IPS-11a (cell line): ENCODE data around the gene RTKN.

Experiments
- H3K4me3 ChIP-seq: one replicate; pipeline ENCODE4 v1.5.1; 2013; ENCODE audit warnings: low read depth, low read length, control low read depth

RTKN gene

DNA sequence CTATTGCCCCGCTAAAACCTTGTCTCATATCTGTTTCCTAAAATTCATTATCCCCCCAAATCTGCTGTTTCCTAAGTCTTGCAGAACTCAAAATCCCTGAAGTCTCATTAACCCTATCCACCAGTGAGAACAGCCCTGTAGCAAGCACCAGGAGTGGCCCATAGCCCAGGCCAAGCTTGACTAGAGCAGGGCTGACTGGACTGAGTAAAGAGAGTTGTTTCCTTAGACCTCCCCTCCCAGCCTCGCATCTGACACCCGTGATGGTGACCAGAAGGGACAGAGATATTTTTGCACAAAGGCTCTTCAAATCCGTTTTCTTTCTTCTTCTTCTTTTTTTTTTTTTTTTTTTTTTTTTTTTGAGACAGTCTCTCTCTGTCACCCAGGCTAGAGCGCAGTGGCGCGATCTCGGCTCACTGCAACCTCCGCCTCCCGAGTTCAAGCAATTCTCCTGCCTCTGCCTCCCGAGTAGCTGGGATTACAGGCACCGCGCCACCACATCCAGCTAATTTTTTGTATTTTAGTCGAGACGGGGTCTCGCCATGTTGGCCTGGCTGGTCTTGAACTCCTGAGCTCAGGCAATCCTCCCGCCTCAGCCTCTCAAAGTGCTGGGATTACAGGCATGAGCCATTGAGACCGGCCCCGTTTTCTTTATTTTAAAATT lies 21.2 kb downstream of the RTKN start:
- H3K4me3 ChIP-seq = peak overlapping the region; percentile 47

GRCh38 chr2:74420006-74420405 lies 21.7 kb downstream of the RTKN start:
- H3K4me3 ChIP-seq = no peak overlapping the region

DNA sequence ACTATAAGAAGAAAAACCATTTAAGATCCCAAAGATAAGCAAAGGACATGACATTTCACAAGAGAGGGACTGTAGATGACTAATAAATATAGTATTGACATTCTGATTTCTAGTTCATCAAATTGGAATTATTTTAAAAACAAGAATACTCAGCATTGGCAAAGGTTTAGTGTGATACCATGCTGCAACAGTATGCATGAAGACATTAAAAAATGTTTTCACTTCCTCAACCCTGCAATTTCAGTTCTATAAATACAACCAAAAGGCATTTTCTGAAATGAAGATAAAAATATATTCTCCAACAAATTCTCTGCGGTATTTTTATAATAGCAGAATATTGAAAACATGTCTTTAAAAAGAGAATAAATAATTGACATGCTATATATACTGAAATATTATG lies 22.4 kb downstream of the RTKN start:
- H3K4me3 ChIP-seq = no peak overlapping the region

GRCh38 chr2:74418312-74418711 lies 23.4 kb downstream of the RTKN start:
- H3K4me3 ChIP-seq = no peak overlapping the region

DNA sequence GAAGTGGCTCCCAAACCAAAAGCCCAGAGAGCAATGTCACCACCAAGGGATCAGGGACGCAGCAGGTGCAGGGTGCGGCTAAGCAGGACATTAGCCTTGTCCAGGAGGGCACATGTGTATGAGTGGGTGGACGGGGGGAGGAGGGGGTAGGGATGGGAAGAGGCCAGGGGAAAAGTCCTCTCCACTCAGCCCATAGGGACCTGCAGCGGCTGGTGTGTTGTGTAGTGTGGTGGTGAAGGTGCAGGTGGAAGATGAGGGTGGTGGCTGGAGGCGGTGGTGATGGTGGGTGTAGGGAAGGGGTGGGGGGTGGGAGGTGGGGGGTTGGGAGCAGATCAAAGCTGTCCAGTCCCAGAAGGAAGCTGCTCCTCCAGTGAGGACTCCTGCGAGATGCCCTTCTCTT lies 24.0 kb downstream of the RTKN start:
- no peak overlapping the region for H3K4me3 ChIP-seq

DNA sequence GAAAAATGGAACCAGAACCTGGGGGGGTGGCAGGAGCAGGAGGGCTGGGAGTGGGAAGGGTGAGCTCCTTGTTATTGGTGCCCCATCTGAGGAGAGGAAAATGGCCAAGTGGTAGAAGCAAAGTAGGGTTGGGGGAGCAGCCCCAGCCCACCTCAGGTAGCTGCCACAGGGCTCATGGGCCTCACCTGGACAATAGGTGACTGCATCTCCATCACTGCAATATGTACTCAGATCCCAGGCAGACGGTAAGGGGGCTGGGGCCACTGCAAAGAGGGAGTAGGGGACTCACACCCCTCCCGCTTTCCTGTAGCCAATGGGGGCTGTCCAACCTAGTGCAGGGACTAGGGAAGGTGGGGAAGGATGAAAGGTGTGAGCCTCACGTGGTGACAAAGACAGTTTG lies 24.5 kb downstream of the RTKN start:
- H3K4me3 ChIP-seq = no peak overlapping the region

DNA sequence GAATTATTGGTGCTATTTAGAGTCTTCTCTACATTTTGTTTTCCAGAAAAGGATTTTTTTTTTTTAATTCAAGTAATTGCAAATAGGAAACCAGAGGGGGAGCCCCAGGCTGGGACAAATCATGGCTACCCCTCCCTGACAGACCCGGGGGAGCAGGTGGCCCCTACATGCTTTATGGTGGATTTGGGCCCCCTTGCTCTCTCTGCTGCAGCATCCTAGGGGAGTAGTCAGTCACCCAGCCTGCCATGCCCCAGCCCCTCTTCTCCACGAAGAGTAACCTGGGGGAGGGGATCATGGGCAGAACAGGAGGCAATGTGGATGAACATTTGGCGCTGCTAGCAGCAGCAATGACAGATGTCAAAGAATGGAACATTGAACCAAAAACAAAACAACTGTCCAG lies 25.0 kb downstream of the RTKN start:
- H3K4me3 ChIP-seq = no peak overlapping the region

GRCh38 chr2:74415762-74416395 lies 25.9 kb downstream of the RTKN start:
- no peak overlapping the region for H3K4me3 ChIP-seq

GRCh38 chr2:74414881-74415761 lies 26.6 kb downstream of the RTKN start:
- H3K4me3 ChIP-seq = no peak overlapping the region

- no peak overlapping the region for H3K4me3 ChIP-seq
These were observed 27.3 kb downstream of the RTKN start for GRCh38 chr2:74414441-74414840.

DNA sequence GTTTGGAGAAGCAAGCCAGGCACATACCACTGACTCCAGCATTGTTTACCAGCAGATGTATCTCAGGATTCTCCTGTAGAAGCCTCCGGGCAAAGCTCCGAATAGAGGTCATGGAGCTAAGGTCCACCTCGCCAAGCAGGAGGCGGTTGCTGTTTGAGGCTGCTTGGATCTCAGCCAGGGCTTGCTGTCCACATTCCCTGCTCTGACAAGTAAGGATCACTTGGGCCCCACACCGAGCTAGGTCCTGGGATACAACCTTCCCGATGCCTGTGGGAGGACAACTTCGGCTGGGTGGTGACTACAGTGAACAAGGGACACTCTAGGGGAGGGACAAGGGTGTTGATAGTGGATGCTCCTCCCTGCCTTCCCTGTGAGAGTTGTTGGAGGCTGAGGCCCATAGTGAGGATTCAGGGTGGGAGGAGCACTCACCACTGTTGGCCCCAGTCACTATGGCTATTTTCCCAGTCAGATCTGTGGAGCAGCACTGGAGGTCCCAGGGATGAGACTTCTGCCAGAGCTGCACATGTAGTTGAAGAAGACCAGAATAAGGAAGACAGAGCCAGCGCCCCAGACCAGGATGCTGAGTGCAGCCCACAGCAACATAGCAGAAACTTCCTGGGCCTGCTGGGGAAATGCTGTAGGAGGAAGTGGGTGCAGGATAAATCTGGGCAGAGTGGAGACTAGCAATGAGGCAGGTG lies 28.6 kb downstream of the RTKN start:
- H3K4me3 ChIP-seq = no peak overlapping the region

- no peak overlapping the region for H3K4me3 ChIP-seq
These were observed 34.1 kb downstream of the RTKN start for GRCh38 chr2:74407682-74408081.

GRCh38 chr2:74406035-74406434 lies 35.7 kb downstream of the RTKN start:
- H3K4me3 ChIP-seq = no peak overlapping the region

DNA sequence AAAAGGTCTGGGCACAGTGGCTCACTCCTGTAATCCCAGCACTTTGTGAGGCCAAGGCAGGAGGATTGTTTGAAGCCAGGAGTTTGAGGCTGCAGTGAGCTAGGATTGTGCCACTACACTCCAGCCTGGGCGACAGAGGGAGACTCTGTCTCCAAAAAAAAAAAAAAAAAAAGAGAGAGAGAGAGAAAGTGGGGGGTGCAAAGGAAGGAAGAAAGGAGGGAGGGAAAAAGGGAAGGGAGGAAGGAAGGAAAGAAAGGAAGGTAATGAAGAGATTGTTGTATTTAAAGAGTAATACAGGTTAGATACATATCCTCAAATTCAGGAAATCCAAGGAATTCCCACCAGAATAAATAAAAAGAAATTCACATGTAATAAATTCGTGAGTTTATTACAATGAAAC lies 39.8 kb downstream of the RTKN start:
- H3K4me3 ChIP-seq = no peak overlapping the region

- no peak overlapping the region for H3K4me3 ChIP-seq
These were observed 42.0 kb downstream of the RTKN start for GRCh38 chr2:74399785-74400184.

DNA sequence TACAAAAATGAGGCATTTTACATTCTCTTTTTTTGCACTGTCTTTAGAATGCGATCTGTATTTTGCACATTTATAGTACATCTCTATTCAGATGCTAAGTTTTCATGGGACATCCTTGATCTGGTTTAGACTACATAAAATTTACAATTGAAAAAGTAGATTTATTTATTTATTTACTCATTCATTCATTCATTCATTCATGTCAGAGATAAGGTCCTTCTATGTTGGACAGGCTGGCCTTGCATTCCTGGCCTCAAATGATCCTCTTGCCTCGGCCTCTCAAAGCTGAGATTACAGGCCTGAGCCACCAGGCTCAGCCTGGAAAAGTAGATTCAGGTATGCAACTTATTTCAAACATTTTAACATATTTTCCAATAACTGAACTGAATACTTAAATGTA lies 45.6 kb downstream of the RTKN start:
- no peak overlapping the region for H3K4me3 ChIP-seq

DNA sequence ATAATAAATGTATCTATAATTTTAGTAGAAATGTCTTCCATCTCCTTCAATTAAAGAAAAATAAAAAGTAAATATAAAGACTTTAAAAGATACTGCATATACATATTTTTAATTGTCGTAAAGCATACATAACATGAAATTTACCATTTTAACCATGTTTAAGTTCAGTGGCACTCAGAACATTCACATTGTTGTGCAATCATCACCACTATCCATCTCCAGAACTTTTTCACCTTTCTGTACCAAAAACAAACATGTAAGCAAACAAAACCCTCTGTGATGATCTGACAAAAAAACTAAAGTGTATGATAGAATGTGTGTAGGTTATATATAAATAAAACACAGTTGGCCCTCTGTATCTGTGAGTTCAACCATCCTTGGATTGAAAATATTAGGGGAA lies 48.2 kb downstream of the RTKN start:
- no peak overlapping the region for H3K4me3 ChIP-seq

GRCh38 chr2:74392449-74392743 lies 49.3 kb downstream of the RTKN start:
- peak overlapping the region; percentile 87 for H3K4me3 ChIP-seq

GRCh38 chr2:74391580-74392448 lies 49.9 kb downstream of the RTKN start:
- peak overlapping the region; percentile 87 for H3K4me3 ChIP-seq

DNA sequence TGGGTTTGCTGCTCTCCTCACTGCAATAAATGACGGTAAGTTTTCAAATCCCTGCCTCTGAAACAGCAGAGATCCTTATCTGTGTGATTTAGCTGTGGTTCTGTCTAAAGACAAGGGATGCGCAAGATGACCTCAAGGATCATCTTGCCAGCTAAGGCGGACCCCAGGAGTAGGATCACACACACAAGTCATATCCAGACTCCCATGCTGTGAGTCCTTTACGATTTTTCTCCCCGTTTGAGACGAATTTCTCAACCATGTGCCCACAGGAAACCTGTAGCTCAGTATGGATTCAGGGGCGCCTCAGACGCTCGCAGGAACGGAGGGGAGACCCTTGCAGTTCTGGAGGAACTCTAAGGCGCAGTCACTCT lies 50.5 kb downstream of the RTKN start:
- peak overlapping the region; percentile 87 for H3K4me3 ChIP-seq

- H3K4me3 ChIP-seq = peak overlapping the region; percentile 87
These were observed 51.1 kb downstream of the RTKN start for GRCh38 chr2:74390606-74391005.
